ENCODE measurements around the gene PTPRN2. TPM values are rescaled to one million over a fixed set of nuclear protein-coding genes. Genes with fewer than 3 reads are reported as not detected.

PTPRN2 gene
- total and polyA plus RNA-seq, 2 experiments from 2014 or later = 0.28 TPM; not detected in 1

GRCh38 chr7:158549176-158549615 lies 38.4 kb downstream of the PTPRN2 start:
- no peak for DNase-seq (ENCODE audit: low read depth in 1 of 2, low spot score in 1 of 2)
- H3K4me3 ChIP-seq = no peak overlapping the region

GRCh38 chr7:158548726-158549125 lies 38.9 kb downstream of the PTPRN2 start:
- no peaks in the 10 kb centered on the region for H3K27me3 ChIP-seq
- H3K36me3 ChIP-seq = no peaks in the 10 kb centered on the region
- no peaks in the 10 kb centered on the region for H3K4me1 ChIP-seq (ENCODE audit: low read depth)
- DNase-seq (ENCODE audit: low read depth in 1 of 2, low spot score in 1 of 2) = no peak
- no peak overlapping the region for H3K27ac ChIP-seq
- H3K4me3 ChIP-seq = no peak overlapping the region
- H3K9me3 ChIP-seq (ENCODE audit: low read depth) = no peaks in the 10 kb centered on the region
- TF ChIP-seq CTCF (IDR thresholded peaks at IDR 0.05; ENCODE audit: low read depth, low read length) = no peak

More at GRCh38 chr7:158549176-158549615, 38.4 kb downstream of the PTPRN2 start:
- H3K4me1 ChIP-seq (ENCODE audit: low read depth) = no peaks in the 10 kb centered on the region
- no peaks in the 10 kb centered on the region for H3K36me3 ChIP-seq
- H3K9me3 ChIP-seq (ENCODE audit: low read depth) = no peaks in the 10 kb centered on the region
- no peak for TF ChIP-seq CTCF (IDR thresholded peaks at IDR 0.05; ENCODE audit: low read depth, low read length)
- no peaks in the 10 kb centered on the region for H3K27me3 ChIP-seq
- no peak overlapping the region for H3K27ac ChIP-seq

GRCh38 chr7:158547817-158548216 lies 39.8 kb downstream of the PTPRN2 start:
- DNase-seq (ENCODE audit: low read depth in 1 of 2, low spot score in 1 of 2) = no peak
- no peaks in the 10 kb centered on the region for H3K27me3 ChIP-seq
- no peak for TF ChIP-seq CTCF (IDR thresholded peaks at IDR 0.05; ENCODE audit: low read depth, low read length)

GRCh38 chr7:158546626-158547025 lies 41.0 kb downstream of the PTPRN2 start:
- TF ChIP-seq CTCF (IDR thresholded peaks at IDR 0.05; ENCODE audit: low read depth, low read length) = no peak
- no peaks in the 10 kb centered on the region for H3K36me3 ChIP-seq
- no peak overlapping the region for H3K4me3 ChIP-seq
- H3K27me3 ChIP-seq = no peaks in the 10 kb centered on the region
- DNase-seq (ENCODE audit: low read depth in 1 of 2, low spot score in 1 of 2) = no peak
- H3K9me3 ChIP-seq (ENCODE audit: low read depth) = no peaks in the 10 kb centered on the region
- H3K27ac ChIP-seq = no peak overlapping the region
- no peaks in the 10 kb centered on the region for H3K4me1 ChIP-seq (ENCODE audit: low read depth)

More at GRCh38 chr7:158547817-158548216, 39.8 kb downstream of the PTPRN2 start:
- no peaks in the 10 kb centered on the region for H3K36me3 ChIP-seq
- H3K9me3 ChIP-seq (ENCODE audit: low read depth) = no peaks in the 10 kb centered on the region
- H3K4me3 ChIP-seq = no peak overlapping the region
- no peak overlapping the region for H3K27ac ChIP-seq
- H3K4me1 ChIP-seq (ENCODE audit: low read depth) = no peaks in the 10 kb centered on the region

- no peaks in the 10 kb centered on the region for H3K27me3 ChIP-seq
- no peaks in the 10 kb centered on the region for H3K9me3 ChIP-seq (ENCODE audit: low read depth)
- H3K4me1 ChIP-seq (ENCODE audit: low read depth) = no peaks in the 10 kb centered on the region
- H3K36me3 ChIP-seq = no peaks in the 10 kb centered on the region
- no peak overlapping the region for H3K4me3 ChIP-seq
- TF ChIP-seq CTCF (IDR thresholded peaks at IDR 0.05; ENCODE audit: low read depth, low read length) = no peak
- no peak for DNase-seq (ENCODE audit: low read depth in 1 of 2, low spot score in 1 of 2)
- no peak overlapping the region for H3K27ac ChIP-seq
Measured at GRCh38 chr7:158546214-158546613, 41.4 kb downstream of the PTPRN2 start.

GRCh38 chr7:158544708-158545107 lies 42.9 kb downstream of the PTPRN2 start:
- H3K4me1 ChIP-seq (ENCODE audit: low read depth) = no peaks in the 10 kb centered on the region
- no peak overlapping the region for H3K27ac ChIP-seq
- H3K9me3 ChIP-seq (ENCODE audit: low read depth) = no peaks in the 10 kb centered on the region
- no peak for TF ChIP-seq CTCF (IDR thresholded peaks at IDR 0.05; ENCODE audit: low read depth, low read length)
- no peaks in the 10 kb centered on the region for H3K27me3 ChIP-seq
- no peak overlapping the region for H3K4me3 ChIP-seq
- H3K36me3 ChIP-seq = no peaks in the 10 kb centered on the region
- no peak for DNase-seq (ENCODE audit: low read depth in 1 of 2, low spot score in 1 of 2)

All from cardiac muscle cell (in vitro differentiated cells and primary cell).